IMR-90 (cell line): Measurements from ENCODE around the gene AKAP12.

Source experiments
- CTCF ChIP-seq: conservative IDR thresholded peaks from 2 replicates; pipeline ENCODE4 v1.5.1; 2012; ENCODE audit warnings: mild to moderate bottlenecking, low read depth, low read length, improper control_type of control experiment
- FOS ChIP-seq: fragments of 150-350 bp; IDR thresholded peaks from 2 replicates; pipeline ENCODE4 v1.6.1; 2016; ENCODE audit warnings: low read depth, low read length
- MXI1 ChIP-seq: IDR thresholded peaks from 2 replicates; pipeline ENCODE4 v1.6.1; 2012; ENCODE audit warnings: low read depth, mild to moderate bottlenecking, low read length, moderate library complexity, borderline replicate concordance
- RAD21 ChIP-seq: IDR thresholded peaks from 2 replicates; pipeline ENCODE4 v1.6.1; 2012; ENCODE audit warnings: low read length, improper control_type of control experiment

GRCh38 chr6:151279891-151280290 is 40.1 kb downstream of the AKAP12 start:
- TF ChIP-seq CTCF (no peak), RAD21 (no peak), MXI1 (no peak), FOS (no peak)
